OCI-LY3 (cell line): ENCODE results near the gene MRPL40.

ENCODE experiments used
- EZH2phosphoT487 ChIP-seq: fragments of 200-600 bp; shearing (Covaris generic); IDR thresholded peaks from 2 replicates; pipeline ENCODE4 v1.6.1; 2018; ENCODE audit warnings: antibody characterized with exemption, mixed run types, low read depth
- TF ChIP-seq, protein P1 (sequence below): fragments of 200-600, 300-600 bp; sonication (generic); IDR thresholded peaks from 2 replicates; pipeline ENCODE4 v1.5.1; 2014; ENCODE audit warnings: antibody characterized with exemption, low read length, low read depth

DNA sequence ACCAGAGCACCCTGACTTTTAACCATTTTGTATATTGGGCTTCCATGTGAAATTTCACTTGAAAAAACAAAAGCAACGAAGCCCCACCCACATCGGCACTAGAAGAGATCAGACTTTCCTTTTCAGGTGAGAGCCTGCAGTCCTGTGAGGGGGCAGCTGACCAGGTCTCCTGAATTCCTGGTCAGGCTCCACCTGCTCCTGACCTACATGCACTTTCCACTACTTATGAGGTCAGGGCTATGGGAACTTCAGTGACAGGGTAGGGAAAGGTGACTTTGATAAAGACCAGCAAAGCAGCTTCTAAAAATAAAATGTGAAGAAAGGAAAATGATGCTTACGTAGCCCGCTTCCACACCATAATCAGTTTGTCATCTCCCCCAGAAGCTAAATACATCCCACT is 25.5 kb upstream of the MRPL40 start:
- TF ChIP-seq, protein P1, sequence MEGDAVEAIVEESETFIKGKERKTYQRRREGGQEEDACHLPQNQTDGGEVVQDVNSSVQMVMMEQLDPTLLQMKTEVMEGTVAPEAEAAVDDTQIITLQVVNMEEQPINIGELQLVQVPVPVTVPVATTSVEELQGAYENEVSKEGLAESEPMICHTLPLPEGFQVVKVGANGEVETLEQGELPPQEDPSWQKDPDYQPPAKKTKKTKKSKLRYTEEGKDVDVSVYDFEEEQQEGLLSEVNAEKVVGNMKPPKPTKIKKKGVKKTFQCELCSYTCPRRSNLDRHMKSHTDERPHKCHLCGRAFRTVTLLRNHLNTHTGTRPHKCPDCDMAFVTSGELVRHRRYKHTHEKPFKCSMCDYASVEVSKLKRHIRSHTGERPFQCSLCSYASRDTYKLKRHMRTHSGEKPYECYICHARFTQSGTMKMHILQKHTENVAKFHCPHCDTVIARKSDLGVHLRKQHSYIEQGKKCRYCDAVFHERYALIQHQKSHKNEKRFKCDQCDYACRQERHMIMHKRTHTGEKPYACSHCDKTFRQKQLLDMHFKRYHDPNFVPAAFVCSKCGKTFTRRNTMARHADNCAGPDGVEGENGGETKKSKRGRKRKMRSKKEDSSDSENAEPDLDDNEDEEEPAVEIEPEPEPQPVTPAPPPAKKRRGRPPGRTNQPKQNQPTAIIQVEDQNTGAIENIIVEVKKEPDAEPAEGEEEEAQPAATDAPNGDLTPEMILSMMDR, result no peak
- no peak for TF ChIP-seq EZH2phosphoT487
